HEK293 (cell line): ENCODE data around the gene IL1RN.

ENCODE experiments used
- ATF2 ChIP-seq: fragments of 450-650 bp; formaldehyde crosslinking; IDR thresholded peaks from 2 replicates; pipeline ENCODE4 v1.5.1; 2016; ENCODE audit warnings: missing biosample characterization, missing genetic modification characterization, low read depth
- KLF10 ChIP-seq: fragments of 450-650 bp; IDR thresholded peaks from 2 replicates; pipeline ENCODE4 v1.5.1; 2018; ENCODE audit warnings: missing biosample characterization, mild to moderate bottlenecking, missing genetic modification characterization
- KLF7 ChIP-seq: fragments of 450-650 bp; formaldehyde crosslinking; IDR thresholded peaks from 2 replicates; pipeline ENCODE4 v1.5.1; 2016; ENCODE audit warnings: missing biosample characterization, missing genetic modification characterization, borderline replicate concordance
- REPIN1 ChIP-seq: fragments of 450-650 bp; formaldehyde crosslinking; IDR thresholded peaks from 2 replicates; pipeline ENCODE4 v1.5.1; 2017; ENCODE audit warnings: missing biosample characterization, missing genetic modification characterization, low read depth
- SALL2 ChIP-seq: fragments of 450-650 bp; formaldehyde crosslinking; IDR thresholded peaks from 2 replicates; pipeline ENCODE4 v1.5.0; 2017; ENCODE audit warnings: missing biosample characterization, mild to moderate bottlenecking, missing genetic modification characterization, borderline replicate concordance
- YY1 ChIP-seq: fragments of 450-650 bp; formaldehyde crosslinking; IDR thresholded peaks from 2 replicates; pipeline ENCODE4 v1.5.1; 2018; ENCODE audit warnings: missing biosample characterization, missing genetic modification characterization
- ZBTB21 ChIP-seq: fragments of 450-650 bp; formaldehyde crosslinking; IDR thresholded peaks from 2 replicates; pipeline ENCODE4 v1.5.1; 2017; ENCODE audit warnings: missing biosample characterization, missing genetic modification characterization
- ZNF202 ChIP-seq: fragments of 450-650 bp; formaldehyde crosslinking; IDR thresholded peaks from 2 replicates; pipeline ENCODE4 v1.5.1; 2016; ENCODE audit warnings: missing biosample characterization, missing genetic modification characterization, borderline replicate concordance
- ZNF610 ChIP-seq: fragments of 450-650 bp; formaldehyde crosslinking; IDR thresholded peaks from 2 replicates; pipeline ENCODE4 v1.5.1; 2016; ENCODE audit warnings: missing biosample characterization, missing genetic modification characterization, borderline replicate concordance
- ZNF670 ChIP-seq: fragments of 450-650 bp; formaldehyde crosslinking; IDR thresholded peaks from 2 replicates; pipeline ENCODE4 v1.5.1; 2016; ENCODE audit warnings: missing biosample characterization, missing genetic modification characterization, low read depth
- TF ChIP-seq, protein P1 (sequence below): fragments of 450-650 bp; formaldehyde crosslinking; IDR thresholded peaks from 2 replicates; pipeline ENCODE4 v1.5.1; 2016; ENCODE audit warnings: missing biosample characterization, missing genetic modification characterization
- TF ChIP-seq, protein P2 (sequence below): fragments of 450-650 bp; formaldehyde crosslinking; IDR thresholded peaks from 2 replicates; pipeline ENCODE4 v1.5.1; 2017; ENCODE audit warnings: missing biosample characterization, missing genetic modification characterization

DNA sequence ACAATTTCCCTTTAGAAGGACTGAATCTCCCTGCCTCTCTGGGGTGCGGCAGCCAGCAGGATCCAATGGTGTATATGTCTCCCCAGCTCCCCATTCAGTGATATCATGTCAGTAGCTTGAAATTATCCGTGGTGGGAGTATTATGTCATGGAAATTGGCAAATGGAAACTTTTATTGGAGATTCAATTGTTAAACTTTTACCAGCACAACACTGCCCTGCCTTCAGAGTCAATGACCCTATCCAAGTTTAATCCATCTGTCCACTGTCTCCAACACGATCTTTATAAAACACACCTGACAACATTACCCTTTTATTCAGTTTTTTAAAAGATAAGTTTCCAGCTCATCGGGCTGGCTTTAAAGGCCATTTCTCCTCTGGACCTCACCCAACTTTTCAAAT lies 5.0 kb upstream of the IL1RN start:
- TF ChIP-seq, protein P1, sequence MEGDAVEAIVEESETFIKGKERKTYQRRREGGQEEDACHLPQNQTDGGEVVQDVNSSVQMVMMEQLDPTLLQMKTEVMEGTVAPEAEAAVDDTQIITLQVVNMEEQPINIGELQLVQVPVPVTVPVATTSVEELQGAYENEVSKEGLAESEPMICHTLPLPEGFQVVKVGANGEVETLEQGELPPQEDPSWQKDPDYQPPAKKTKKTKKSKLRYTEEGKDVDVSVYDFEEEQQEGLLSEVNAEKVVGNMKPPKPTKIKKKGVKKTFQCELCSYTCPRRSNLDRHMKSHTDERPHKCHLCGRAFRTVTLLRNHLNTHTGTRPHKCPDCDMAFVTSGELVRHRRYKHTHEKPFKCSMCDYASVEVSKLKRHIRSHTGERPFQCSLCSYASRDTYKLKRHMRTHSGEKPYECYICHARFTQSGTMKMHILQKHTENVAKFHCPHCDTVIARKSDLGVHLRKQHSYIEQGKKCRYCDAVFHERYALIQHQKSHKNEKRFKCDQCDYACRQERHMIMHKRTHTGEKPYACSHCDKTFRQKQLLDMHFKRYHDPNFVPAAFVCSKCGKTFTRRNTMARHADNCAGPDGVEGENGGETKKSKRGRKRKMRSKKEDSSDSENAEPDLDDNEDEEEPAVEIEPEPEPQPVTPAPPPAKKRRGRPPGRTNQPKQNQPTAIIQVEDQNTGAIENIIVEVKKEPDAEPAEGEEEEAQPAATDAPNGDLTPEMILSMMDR, result no peak
- TF ChIP-seq ZNF202 (tag by site-specific recombination) (no peak), KLF10 (tag by site-specific recombination) (no peak), ZBTB21 (no peak), SALL2 (tag by site-specific recombination) (no peak), ZNF610 (no peak), ATF2 (tag by site-specific recombination) (no peak), ZNF670 (tag by site-specific recombination) (no peak), REPIN1 (tag by site-specific recombination) (no peak), YY1 (tag by site-specific recombination) (no peak), KLF7 (tag by site-specific recombination) (no peak)
- TF ChIP-seq, protein P2, sequence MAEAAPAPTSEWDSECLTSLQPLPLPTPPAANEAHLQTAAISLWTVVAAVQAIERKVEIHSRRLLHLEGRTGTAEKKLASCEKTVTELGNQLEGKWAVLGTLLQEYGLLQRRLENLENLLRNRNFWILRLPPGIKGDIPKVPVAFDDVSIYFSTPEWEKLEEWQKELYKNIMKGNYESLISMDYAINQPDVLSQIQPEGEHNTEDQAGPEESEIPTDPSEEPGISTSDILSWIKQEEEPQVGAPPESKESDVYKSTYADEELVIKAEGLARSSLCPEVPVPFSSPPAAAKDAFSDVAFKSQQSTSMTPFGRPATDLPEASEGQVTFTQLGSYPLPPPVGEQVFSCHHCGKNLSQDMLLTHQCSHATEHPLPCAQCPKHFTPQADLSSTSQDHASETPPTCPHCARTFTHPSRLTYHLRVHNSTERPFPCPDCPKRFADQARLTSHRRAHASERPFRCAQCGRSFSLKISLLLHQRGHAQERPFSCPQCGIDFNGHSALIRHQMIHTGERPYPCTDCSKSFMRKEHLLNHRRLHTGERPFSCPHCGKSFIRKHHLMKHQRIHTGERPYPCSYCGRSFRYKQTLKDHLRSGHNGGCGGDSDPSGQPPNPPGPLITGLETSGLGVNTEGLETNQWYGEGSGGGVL (tag by site-specific recombination), result no peak
